ENCODE data around the gene NTN4. TPM values are rescaled to one million over a fixed set of nuclear protein-coding genes. Genes with fewer than 3 reads are reported as not detected.

Gene NTN4
- polyA plus RNA-seq, 1 donor (not counting 4 experiments of a cell fraction or from before 2014, with no cell fraction given): 8.3 TPM

- Histone ChIP-seq H3K9ac (ENCODE audit: control insufficient read depth, extremely low read depth, insufficient read depth, low read length) (no peak overlapping the region), H3K79me2 (ENCODE audit: control insufficient read depth, insufficient read depth, low read length) (no peaks in the 10 kb centered on the region), H3K4me1 (ENCODE audit: control insufficient read depth, extremely low read depth, insufficient read depth, low read length) (peaks cover 12% of the 10 kb centered on the region), H3K4me2 (ENCODE audit: control insufficient read depth, extremely low read depth, insufficient read depth, low read depth, low read length) (no peak overlapping the region), H3K4me3 (ENCODE audit: control insufficient read depth in 2 of 3, extremely low read depth in 1 of 3, insufficient read depth in 2 of 3, low read depth in 1 of 3, low read length in 3 of 3) (no peak overlapping the region), H3K9me3 (ENCODE audit: control insufficient read depth, low read depth, low read length) (no peaks in the 10 kb centered on the region), H4K20me1 (ENCODE audit: control insufficient read depth, extremely low read depth, insufficient read depth, low read length) (no peaks in the 10 kb centered on the region), H2AFZ (ENCODE audit: control insufficient read depth, low read length) (no peak overlapping the region), H3K9me1 (ENCODE audit: control insufficient read depth, extremely low read depth, insufficient read depth, low read length) (no peaks in the 10 kb centered on the region), H3K27me3 (ENCODE audit: control insufficient read depth, extremely low read depth, insufficient read depth, low read length) (no peaks in the 10 kb centered on the region), H3K36me3 (ENCODE audit: control insufficient read depth in 2 of 2, extremely low read depth in 1 of 2, insufficient read depth in 2 of 2, low read length in 2 of 2) (no peaks in the 10 kb centered on the region), H3K27ac (ENCODE audit: control insufficient read depth, insufficient read depth, low read length) (no peak overlapping the region)
- no peak for FAIRE-seq
- dilution Hi-C loops (cut with MboI; ENCODE audit: extremely low pct_ligation_motif_present, low sequenced_read_pairs): no loop called here
- no peak for TF ChIP-seq EZH2 (IDR thresholded peaks at IDR 0.05; ENCODE audit: low read length)
- DNase-seq (ENCODE audit: low read depth, low spot score): no peak
Measured at GRCh38 chr12:95718006-95718431, 72.5 kb downstream of the NTN4 start.

GRCh38 chr12:95717316-95717928 lies 73.1 kb downstream of the NTN4 start:
- peaks cover 12% of the 10 kb centered on the region for H3K4me1 ChIP-seq (ENCODE audit: control insufficient read depth, extremely low read depth, insufficient read depth, low read length)
- dilution Hi-C loops (cut with MboI; ENCODE audit: extremely low pct_ligation_motif_present, low sequenced_read_pairs): no loop called here
- H3K36me3 ChIP-seq (ENCODE audit: control insufficient read depth in 2 of 2, extremely low read depth in 1 of 2, insufficient read depth in 2 of 2, low read length in 2 of 2): no peaks in the 10 kb centered on the region
- H4K20me1 ChIP-seq (ENCODE audit: control insufficient read depth, extremely low read depth, insufficient read depth, low read length): no peaks in the 10 kb centered on the region
- TF ChIP-seq EZH2 (IDR thresholded peaks at IDR 0.05; ENCODE audit: low read length) (no peak), CTCF (optimal IDR thresholded peaks at IDR 0.05 in 1 of 3, IDR thresholded peaks at IDR 0.05 in 1 of 3, conservative IDR thresholded peaks at IDR 0.05 in 1 of 3; ENCODE audit: extremely low read depth in 1 of 3, insufficient read depth in 2 of 3, low read length in 3 of 3) (no peak)
- no peaks in the 10 kb centered on the region for H3K27me3 ChIP-seq (ENCODE audit: control insufficient read depth, extremely low read depth, insufficient read depth, low read length)
- no peaks in the 10 kb centered on the region for H3K9me3 ChIP-seq (ENCODE audit: control insufficient read depth, low read depth, low read length)
- H3K79me2 ChIP-seq (ENCODE audit: control insufficient read depth, insufficient read depth, low read length): no peaks in the 10 kb centered on the region
- FAIRE-seq (peak; percentile 41), DNase-seq (ENCODE audit: low read depth, low spot score) (no peak)
- H2AFZ ChIP-seq (ENCODE audit: control insufficient read depth, low read length): no peak overlapping the region
- no peak overlapping the region for H3K9ac ChIP-seq (ENCODE audit: control insufficient read depth, extremely low read depth, insufficient read depth, low read length)
- H3K4me2 ChIP-seq (ENCODE audit: control insufficient read depth, extremely low read depth, insufficient read depth, low read depth, low read length): no peak overlapping the region
- H3K4me3 ChIP-seq (ENCODE audit: control insufficient read depth in 2 of 3, extremely low read depth in 1 of 3, insufficient read depth in 2 of 3, low read depth in 1 of 3, low read length in 3 of 3): no peak overlapping the region
- H3K9me1 ChIP-seq (ENCODE audit: control insufficient read depth, extremely low read depth, insufficient read depth, low read length): no peaks in the 10 kb centered on the region
- no peak overlapping the region for H3K27ac ChIP-seq (ENCODE audit: control insufficient read depth, insufficient read depth, low read length)

GRCh38 chr12:95715177-95715576 lies 75.4 kb downstream of the NTN4 start:
- FAIRE-seq: no peak

More at GRCh38 chr12:95715177-95715576, 75.4 kb downstream of the NTN4 start:
- H3K4me3 ChIP-seq (ENCODE audit: control insufficient read depth in 2 of 3, extremely low read depth in 1 of 3, insufficient read depth in 2 of 3, low read depth in 1 of 3, low read length in 3 of 3): no peak overlapping the region
- no peaks in the 10 kb centered on the region for H3K36me3 ChIP-seq (ENCODE audit: control insufficient read depth in 2 of 2, extremely low read depth in 1 of 2, insufficient read depth in 2 of 2, low read length in 2 of 2)
- dilution Hi-C loops (cut with MboI; ENCODE audit: extremely low pct_ligation_motif_present, low sequenced_read_pairs): no loop called here
- no peaks in the 10 kb centered on the region for H4K20me1 ChIP-seq (ENCODE audit: control insufficient read depth, extremely low read depth, insufficient read depth, low read length)
- H3K79me2 ChIP-seq (ENCODE audit: control insufficient read depth, insufficient read depth, low read length): no peaks in the 10 kb centered on the region
- H3K9me3 ChIP-seq (ENCODE audit: control insufficient read depth, low read depth, low read length): no peaks in the 10 kb centered on the region
- peaks cover under 1% of the 10 kb centered on the region for H3K4me1 ChIP-seq (ENCODE audit: control insufficient read depth, extremely low read depth, insufficient read depth, low read length)
- H2AFZ ChIP-seq (ENCODE audit: control insufficient read depth, low read length): no peak overlapping the region
- H3K9me1 ChIP-seq (ENCODE audit: control insufficient read depth, extremely low read depth, insufficient read depth, low read length): no peaks in the 10 kb centered on the region
- H3K27ac ChIP-seq (ENCODE audit: control insufficient read depth, insufficient read depth, low read length): no peak overlapping the region
- no peak overlapping the region for H3K9ac ChIP-seq (ENCODE audit: control insufficient read depth, extremely low read depth, insufficient read depth, low read length)
- H3K4me2 ChIP-seq (ENCODE audit: control insufficient read depth, extremely low read depth, insufficient read depth, low read depth, low read length): no peak overlapping the region
- DNase-seq (ENCODE audit: low read depth, low spot score): no peak
- no peaks in the 10 kb centered on the region for H3K27me3 ChIP-seq (ENCODE audit: control insufficient read depth, extremely low read depth, insufficient read depth, low read length)
- no peak for TF ChIP-seq EZH2 (IDR thresholded peaks at IDR 0.05; ENCODE audit: low read length)
- TF ChIP-seq CTCF (optimal IDR thresholded peaks at IDR 0.05 in 1 of 3, IDR thresholded peaks at IDR 0.05 in 1 of 3, conservative IDR thresholded peaks at IDR 0.05 in 1 of 3; ENCODE audit: extremely low read depth in 1 of 3, insufficient read depth in 2 of 3, low read length in 3 of 3): no peak
